Inflammatory macrophage (primary cell): ENCODE measurements around the gene TLCD2.
"Not testable (repeated sequence)": the region's sequence is repeated elsewhere in the genome, so short reads cannot be mapped to it uniquely, and the experiment has no call there.

Source experiments
- DNase-seq, 2 donors: peaks; one replicate each; pipeline ENCODE4 v3.0.0-alpha.2; 2020 to 2022
- total RNA-seq, 18 experiments: gene quantifications; one replicate each; lab custom pipeline; 2026; ENCODE audit warnings: mixed read lengths in 6 of 18, inconsistent platforms in 2 of 18; lab: John Stamatoyannopoulos, UW

TLCD2 gene
- total RNA-seq, result 1.6 to 16.7 (median 5.0) reads per million in 18 experiments

GRCh38 chr17:1709971-1710806 is at the start of gene TLCD2:
TLCD2 (minus strand) TSS chr17:1710377; CDS start chr17:1710242, 135 bp downstream.
- peak; percentile 24 to 55 for DNase-seq

GRCh38 chr17:1759529-1759928 is 49.4 kb upstream of the TLCD2 start:
- no peak for DNase-seq

GRCh38 chr17:1758807-1759206 is 48.6 kb upstream of the TLCD2 start:
- DNase-seq, result peak; percentile 75 to 86

GRCh38 chr17:1755827-1756262 is 45.7 kb upstream of the TLCD2 start:
- DNase-seq, result no peak

- no peak for DNase-seq
These were observed 45.2 kb upstream of the TLCD2 start for GRCh38 chr17:1755252-1755826.

- no peak for DNase-seq
These were observed 44.4 kb upstream of the TLCD2 start for GRCh38 chr17:1754430-1755112.

- peak; percentile 37 to 77 for DNase-seq
These were observed 43.7 kb upstream of the TLCD2 start for GRCh38 chr17:1753767-1754429.

- peak; percentile 56 to 76 for DNase-seq
These were observed 42.5 kb upstream of the TLCD2 start for GRCh38 chr17:1752425-1753262.

GRCh38 chr17:1750628-1751027 is 40.5 kb upstream of the TLCD2 start:
- DNase-seq, result peak; percentile 20 to 55

- DNase-seq, result no peak
These were observed 36.9 kb upstream of the TLCD2 start for GRCh38 chr17:1746975-1747543.

GRCh38 chr17:1745513-1746020 is 35.4 kb upstream of the TLCD2 start:
- no peak for DNase-seq

GRCh38 chr17:1744551-1745512 is 34.7 kb upstream of the TLCD2 start:
- DNase-seq, result no peak

GRCh38 chr17:1743088-1743439 is 32.9 kb upstream of the TLCD2 start:
- DNase-seq, result no peak

GRCh38 chr17:1742371-1743087 is 32.4 kb upstream of the TLCD2 start, which contains the start of gene SERPINF2:
SERPINF2 (plus strand) TSS chr17:1742871; CDS start chr17:1744996, 2,125 bp downstream.
- DNase-seq, result no peak

- DNase-seq, result not testable (repeated sequence)
These were observed 31.7 kb upstream of the TLCD2 start for GRCh38 chr17:1741899-1742298.

GRCh38 chr17:1737531-1738291 is 27.5 kb upstream of the TLCD2 start:
- DNase-seq, result peak; percentile 21 to 37

GRCh38 chr17:1736348-1737281 is 26.4 kb upstream of the TLCD2 start:
- DNase-seq, result peak; percentile 98
